HEK293T (cell line): ENCODE measurements around the gene RSPO4.
"Not testable (repeated sequence)": the region's sequence is repeated elsewhere in the genome, so short reads cannot be mapped to it uniquely, and the experiment has no call there.

Experiments
- CTCF ChIA-PET: fragments of 350-600 bp; formaldehyde crosslinking; extraction: SDS; loops from one replicate; lab custom pipeline; 2021; ENCODE audit warnings: antibody characterized with exemption, inconsistent platforms; lab: Yijun Ruan, JAX
- POLR2A ChIA-PET: fragments of 350-600 bp; formaldehyde crosslinking; extraction: SDS; loops from one replicate; lab custom pipeline; 2020; ENCODE audit warnings: antibody characterized with exemption, inconsistent platforms; lab: Yijun Ruan, JAX
- DNase-seq: peaks from one replicate; pipeline ENCODE4 v3.0.0; 2012; ENCODE audit warnings: mixed read lengths; ENCODE audit errors: extremely low spot score
- ARNT ChIP-seq: fragments of 450-650 bp; IDR thresholded peaks from 2 replicates; pipeline ENCODE4 v1.6.1; 2017; ENCODE audit warnings: mild to moderate bottlenecking
- BHLHE40 ChIP-seq: fragments of 450-650 bp; IDR thresholded peaks from 2 replicates; pipeline ENCODE4 v1.6.1; 2016; ENCODE audit warnings: mild to moderate bottlenecking, moderate library complexity, borderline replicate concordance
- CTBP1 ChIP-seq: fragments of 450-650 bp; IDR thresholded peaks from 2 replicates; pipeline ENCODE4 v1.6.1; 2016; ENCODE audit warnings: borderline replicate concordance
- ELF4 ChIP-seq: fragments of 450-650 bp; IDR thresholded peaks from 2 replicates; pipeline ENCODE4 v1.6.1; 2017; ENCODE audit warnings: antibody characterized with exemption
- FOXA1 ChIP-seq: fragments of 450-650 bp; IDR thresholded peaks from 2 replicates; pipeline ENCODE4 v1.6.1; 2016; ENCODE audit warnings: mild to moderate bottlenecking
- FOXK2 ChIP-seq: fragments of 450-650 bp; IDR thresholded peaks from 2 replicates; pipeline ENCODE4 v1.6.1; 2016; ENCODE audit warnings: mild to moderate bottlenecking
- FOXM1 ChIP-seq: fragments of 450-650 bp; IDR thresholded peaks from 2 replicates; pipeline ENCODE4 v1.6.1; 2017; ENCODE audit warnings: mild to moderate bottlenecking, borderline replicate concordance
- HDGF ChIP-seq: fragments of 450-650 bp; IDR thresholded peaks from 2 replicates; pipeline ENCODE4 v1.6.1; 2017; ENCODE audit warnings: antibody characterized with exemption, borderline replicate concordance
- L3MBTL2 ChIP-seq: fragments of 450-650 bp; conservative IDR thresholded peaks from 2 replicates; pipeline ENCODE4 v1.6.1; 2016; ENCODE audit warnings: mild to moderate bottlenecking
- LEF1 ChIP-seq: fragments of 450-650 bp; IDR thresholded peaks from 2 replicates; pipeline ENCODE4 v1.6.1; 2017; ENCODE audit warnings: mild to moderate bottlenecking, borderline replicate concordance
- NFRKB ChIP-seq: fragments of 450-650 bp; IDR thresholded peaks from 2 replicates; pipeline ENCODE4 v1.6.1; 2016; ENCODE audit warnings: mild to moderate bottlenecking, moderate library complexity
- PKNOX1 ChIP-seq: fragments of 450-650 bp; IDR thresholded peaks from 2 replicates; pipeline ENCODE4 v1.6.1; 2016
- SP1 ChIP-seq: fragments of 450-650 bp; IDR thresholded peaks from 2 replicates; pipeline ENCODE4 v1.6.1; 2017
- SUZ12 ChIP-seq: fragments of 450-650 bp; IDR thresholded peaks from 2 replicates; pipeline ENCODE4 v1.6.1; 2016; ENCODE audit warnings: mild to moderate bottlenecking
- TARDBP ChIP-seq: fragments of 450-650 bp; IDR thresholded peaks from 2 replicates; pipeline ENCODE4 v1.6.1; 2016
- ZNF384 ChIP-seq: fragments of 450-650 bp; IDR thresholded peaks from 2 replicates; pipeline ENCODE4 v1.6.1; 2016

RSPO4 gene

GRCh38 chr20:1037039-1037438 is 34.9 kb upstream of the RSPO4 start:
- no peak for DNase-seq
- TF ChIP-seq HDGF: no peak
- CTCF ChIA-PET: no interaction called here
- POLR2A ChIA-PET: no interaction called here

DNA sequence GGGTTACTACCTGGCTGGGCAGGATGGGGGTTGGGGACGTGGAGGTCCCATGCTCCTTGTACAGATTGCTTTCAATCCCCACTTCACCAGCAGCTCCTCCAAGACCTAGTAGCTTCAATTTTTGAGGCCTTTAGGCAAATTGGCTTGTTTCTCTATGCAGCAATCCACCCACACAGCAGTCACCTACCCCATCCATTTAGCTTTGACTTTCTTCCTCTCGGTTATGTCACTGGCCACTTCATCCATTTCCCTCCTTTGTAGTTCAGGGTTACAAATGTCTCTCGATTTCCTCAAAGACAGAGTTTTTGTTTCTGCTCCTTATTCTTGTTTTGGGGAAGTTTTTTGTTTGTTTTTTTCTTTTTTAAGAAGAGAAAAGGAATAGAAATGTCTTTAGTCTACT is 33.4 kb upstream of the RSPO4 start:
- no peak for DNase-seq
- POLR2A ChIA-PET: interaction anchor here (0.7 kb wide), 1 partner anchor 662 kb away, joined by 3 read pairs; no protein-coding TSS in a partner anchor
- TF ChIP-seq PKNOX1: no peak
- no peak for TF ChIP-seq BHLHE40
- TF ChIP-seq ARNT: no peak
- TF ChIP-seq CTBP1: no peak
- no peak for TF ChIP-seq L3MBTL2
- no peak for TF ChIP-seq ELF4
- TF ChIP-seq NFRKB: no peak
- TF ChIP-seq ZNF384: no peak
- CTCF ChIA-PET: no interaction called here

DNA sequence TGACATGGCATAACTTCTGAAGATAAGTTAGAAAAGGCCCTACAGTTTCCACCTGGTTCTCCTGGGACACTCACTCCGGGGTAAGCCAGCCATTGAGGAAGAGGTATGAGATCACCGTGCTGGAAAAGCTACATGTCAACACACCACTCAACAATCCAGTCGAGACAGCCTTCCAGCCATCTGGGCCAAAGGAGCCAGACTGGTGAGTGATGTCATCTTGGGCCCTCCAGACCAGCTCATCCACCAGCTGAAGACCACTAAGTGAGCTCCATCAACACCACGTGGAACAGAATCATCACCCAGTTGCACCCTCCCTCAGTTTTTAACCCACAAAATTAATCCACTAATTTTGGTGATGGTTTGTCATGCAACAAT is 32.3 kb upstream of the RSPO4 start:
- ChIA-PET CTCF (no interaction called here), POLR2A (no interaction called here)
- TF ChIP-seq ELF4 (no peak), SUZ12 (no peak), L3MBTL2 (no peak), HDGF (no peak)
- DNase-seq: no peak

DNA sequence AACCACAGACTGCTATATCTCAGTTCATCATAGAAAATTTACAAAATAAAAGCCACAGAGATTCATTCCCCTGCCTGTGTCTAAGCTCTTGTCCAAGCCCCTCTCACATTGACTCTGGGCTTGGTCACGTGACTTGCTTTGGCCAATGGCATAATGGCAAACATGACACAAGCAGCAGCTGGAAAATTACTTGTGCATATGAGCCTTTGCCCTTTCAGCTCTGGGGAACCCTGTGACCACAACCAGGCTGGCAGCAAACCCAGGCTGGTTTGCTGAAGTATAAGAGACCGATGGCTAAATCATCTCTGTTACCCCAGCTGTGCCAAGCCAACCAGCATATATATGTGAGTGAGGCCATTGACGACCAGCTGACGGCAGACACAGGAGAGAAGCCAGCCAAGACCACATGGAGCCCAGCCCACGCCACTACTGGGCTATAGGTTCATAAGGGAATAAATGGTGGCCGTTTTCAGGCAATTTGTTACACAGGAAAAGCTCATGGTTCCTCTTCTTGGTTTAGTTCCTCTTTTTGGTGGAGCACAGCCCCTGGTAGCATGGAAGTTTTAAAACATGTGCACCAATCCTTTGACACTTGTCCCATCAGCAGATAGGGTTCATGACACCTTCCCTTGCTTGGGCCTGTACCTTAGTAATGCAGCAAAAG is 31.8 kb upstream of the RSPO4 start:
- ChIA-PET POLR2A (no interaction called here), CTCF (no interaction called here)
- no peak for TF ChIP-seq TARDBP
- TF ChIP-seq CTBP1: no peak
- TF ChIP-seq ELF4: no peak
- TF ChIP-seq LEF1: no peak
- no peak for TF ChIP-seq FOXK2
- TF ChIP-seq ARNT: no peak
- no peak for TF ChIP-seq HDGF
- TF ChIP-seq NFRKB: no peak
- TF ChIP-seq ZNF384: no peak
- TF ChIP-seq FOXA1: no peak
- no peak for TF ChIP-seq FOXM1
- no peak for TF ChIP-seq PKNOX1
- no peak for TF ChIP-seq L3MBTL2
- TF ChIP-seq SUZ12: no peak
- TF ChIP-seq SP1: no peak
- TF ChIP-seq BHLHE40: no peak
- no peak for DNase-seq

GRCh38 chr20:1029980-1030379 is 27.9 kb upstream of the RSPO4 start:
- POLR2A ChIA-PET: no interaction called here
- no peak for DNase-seq
- TF ChIP-seq SUZ12: no peak
- TF ChIP-seq SP1: no peak
- no peak for TF ChIP-seq BHLHE40
- CTCF ChIA-PET: no interaction called here

GRCh38 chr20:1026214-1026613 is 24.1 kb upstream of the RSPO4 start:
- POLR2A ChIA-PET, CTCF ChIA-PET, DNase-seq: not testable (repeated sequence)

- DNase-seq: no peak
- TF ChIP-seq SP1 (no peak), CTBP1 (no peak), FOXK2 (no peak), HDGF (no peak), TARDBP (no peak), L3MBTL2 (no peak), BHLHE40 (no peak), ARNT (no peak)
- CTCF ChIA-PET: no interaction called here
- POLR2A ChIA-PET: no interaction called here
Observed at GRCh38 chr20:1022871-1023270, 20.8 kb upstream of the RSPO4 start.

GRCh38 chr20:1020614-1021013 is 18.5 kb upstream of the RSPO4 start:
- DNase-seq: no peak
- no peak for TF ChIP-seq BHLHE40
- no peak for TF ChIP-seq LEF1
- no peak for TF ChIP-seq ARNT
- no peak for TF ChIP-seq FOXM1
- no peak for TF ChIP-seq PKNOX1
- TF ChIP-seq SP1: no peak
- CTCF ChIA-PET: interaction anchor here (1.2 kb wide), 1 partner anchor 64 kb away, joined by 3 read pairs; no protein-coding TSS in a partner anchor
- POLR2A ChIA-PET: no interaction called here
